Bladder microvascular endothelial cell (primary cell): ENCODE data around the gene ELAVL3. TPM values are rescaled to one million over a fixed set of nuclear protein-coding genes. Genes with fewer than 3 reads are reported as not detected.

Experiments
- total RNA-seq: library from RNA; depleted of rRNA; stranded (reverse); fragments of >200 nt; gene quantifications from 2 replicates; pipeline ENCODE4 v1.2.3, GENCODE V29; 2014

The ELAVL3 gene
- total RNA-seq: not detected in 2 replicates

DNA sequence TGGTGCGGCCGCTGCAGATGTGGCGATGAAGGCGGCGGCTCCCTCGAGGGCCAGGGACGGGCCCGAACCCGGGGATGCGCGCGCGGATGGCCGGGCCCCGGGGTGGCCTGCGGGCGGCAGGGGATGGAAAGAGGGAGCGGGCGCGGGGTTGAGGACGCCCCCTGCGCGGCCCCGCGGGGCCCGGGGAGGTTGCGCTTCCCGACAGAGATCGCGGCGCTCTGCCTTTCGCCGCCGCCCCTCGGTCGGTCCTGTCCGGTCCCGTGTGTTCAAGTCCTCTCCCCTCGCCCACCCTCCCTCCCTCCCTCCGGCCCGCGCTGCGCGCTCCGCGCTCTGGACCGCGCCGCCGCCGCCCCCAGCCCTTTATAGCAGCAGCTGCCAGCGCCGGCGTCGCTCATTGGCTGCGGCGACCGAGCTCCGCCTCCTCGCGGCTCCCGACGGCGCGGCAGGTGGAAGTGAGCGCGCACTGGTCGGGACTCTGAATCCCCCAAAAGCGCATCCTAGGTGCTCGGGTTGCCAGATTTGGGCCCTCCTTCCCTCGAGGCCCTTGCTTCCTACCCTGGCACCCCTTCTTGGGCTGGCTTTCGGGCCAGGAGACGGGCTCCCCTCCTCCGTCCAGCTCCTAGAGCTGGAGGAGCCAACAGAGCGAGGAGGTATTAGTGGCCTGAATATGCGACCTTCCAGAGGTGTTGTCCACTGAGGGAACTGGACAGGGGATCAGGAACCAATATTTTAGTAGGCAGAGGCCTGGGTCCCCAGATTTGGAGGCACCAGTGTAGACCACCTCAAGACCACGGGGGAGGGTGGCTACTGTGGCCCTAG, at the start of gene ELAVL3:
Gene ELAVL3 (minus strand): TSS at position 332 of the 819 bp plus-strand sequence. CDS start 438 bp downstream, outside the sequence.

GRCh38 chr19:11528551-11529341, 47.9 kb upstream of the ELAVL3 start, which contains the start of gene ECSIT:
ECSIT (minus strand) TSS chr19:11529134; CDS start chr19:11519170, 9,964 bp downstream.

GRCh38 chr19:11505504-11506100, 24.8 kb upstream of the ELAVL3 start, which contains the start of gene ZNF653:
ZNF653 (minus strand) TSS chr19:11505839; CDS start chr19:11505786, 53 bp downstream.

GRCh38 chr19:11435057-11435832, 45.6 kb downstream of the ELAVL3 start, which contains the start of the genes ODAD3 and PRKCSH:
ODAD3 (minus strand) TSS chr19:11435121; CDS start chr19:11435016, 105 bp downstream.
PRKCSH (plus strand) TSS chr19:11435635; CDS start chr19:11436118, 483 bp downstream.

GRCh38 chr19:11418549-11419506, 62.0 kb downstream of the ELAVL3 start, which contains the start of gene RGL3:
RGL3 (minus strand) TSS chr19:11419314; CDS start chr19:11419278, 36 bp downstream.

Other genes starting within 250 kb of the ELAVL3 start
- not detected in 2 replicates for gene ANGPTL8, start 241.4 kb downstream of the ELAVL3 start, total RNA-seq
- 73.3 and 155 TPM in 2 replicates for gene DOCK6, start 218.5 kb downstream of the ELAVL3 start, total RNA-seq
- not detected in 2 replicates for gene TSPAN16, start 184.9 kb downstream of the ELAVL3 start, total RNA-seq
- 37.6 and 82.1 TPM in 2 replicates for gene RAB3D, start 141.4 kb downstream of the ELAVL3 start, total RNA-seq
- 64.3 and 79.8 TPM in 2 replicates for gene TMEM205, start 134.8 kb downstream of the ELAVL3 start, total RNA-seq
- gene CCDC159, start 134.5 kb downstream of the ELAVL3 start, total RNA-seq: 6.6 and 9.6 TPM in 2 replicates
- 3.4 and 10.8 TPM in 2 replicates for gene PLPPR2, start 125.6 kb downstream of the ELAVL3 start, total RNA-seq
- 0.57 and 1.1 TPM in 2 replicates for gene SWSAP1, start 106.4 kb downstream of the ELAVL3 start, total RNA-seq
- gene EPOR, start 96.7 kb downstream of the ELAVL3 start, total RNA-seq: 5.7 and 5.8 TPM in 2 replicates
- gene RGL3, start 61.7 kb downstream of the ELAVL3 start, total RNA-seq: 0.16 and 2.9 TPM in 2 replicates
- under 0.01 and 0.13 TPM in 2 replicates for gene ODAD3, start 45.9 kb downstream of the ELAVL3 start, total RNA-seq
- gene PRKCSH, start 45.4 kb downstream of the ELAVL3 start, total RNA-seq: 102 and 189 TPM in 2 replicates
- 3.6 and 5.8 TPM in 2 replicates for gene ZNF653, start 24.8 kb upstream of the ELAVL3 start, total RNA-seq
- gene ECSIT, start 48.1 kb upstream of the ELAVL3 start, total RNA-seq: 25.8 and 32.9 TPM in 2 replicates
- gene CNN1, start 57.8 kb upstream of the ELAVL3 start, total RNA-seq: 0.63 and 1.9 TPM in 2 replicates
- 13.3 and 14.2 TPM in 2 replicates for gene ELOF1, start 78.2 kb upstream of the ELAVL3 start, total RNA-seq
- 0.19 TPM in 1 of 2 replicates, not detected in the other for gene ACP5, start 96.6 kb upstream of the ELAVL3 start, total RNA-seq
- gene ZNF627, start 116.4 kb upstream of the ELAVL3 start, total RNA-seq: 13.0 and 22.9 TPM in 2 replicates